IMR-90 (cell line): ENCODE measurements around the gene DOK6.

Source experiments
- BHLHE40 ChIP-seq: fragments of 150-350 bp; IDR thresholded peaks from 2 replicates; pipeline ENCODE4 v1.6.1; 2016; ENCODE audit warnings: mild to moderate bottlenecking, low read depth, low read length
- FOS ChIP-seq: fragments of 150-350 bp; IDR thresholded peaks from 2 replicates; pipeline ENCODE4 v1.6.1; 2016; ENCODE audit warnings: low read depth, low read length
- MAFK ChIP-seq: IDR thresholded peaks from 2 replicates; pipeline ENCODE4 v1.6.1; 2012; ENCODE audit warnings: low read depth, low read length, improper control_type of control experiment
- MXI1 ChIP-seq: IDR thresholded peaks from 2 replicates; pipeline ENCODE4 v1.6.1; 2012; ENCODE audit warnings: low read depth, mild to moderate bottlenecking, low read length, moderate library complexity, borderline replicate concordance
- NFE2L2 ChIP-seq: fragments of 150-350 bp; IDR thresholded peaks from 2 replicates; pipeline ENCODE4 v1.6.1; 2016; ENCODE audit warnings: low read depth, mild to moderate bottlenecking, low read length
- POLR2A ChIP-seq: IDR thresholded peaks from 2 replicates; pipeline ENCODE4 v1.6.1; 2012; ENCODE audit warnings: mild to moderate bottlenecking, low read depth, low read length
- RAD21 ChIP-seq: IDR thresholded peaks from 2 replicates; pipeline ENCODE4 v1.6.1; 2012; ENCODE audit warnings: low read length, improper control_type of control experiment
- RCOR1 ChIP-seq: IDR thresholded peaks from 2 replicates; pipeline ENCODE4 v1.6.1; 2012; ENCODE audit warnings: mild to moderate bottlenecking, low read length, improper control_type of control experiment; ENCODE audit not compliant: insufficient replicate concordance
- RFX5 ChIP-seq: IDR thresholded peaks from 2 replicates; pipeline ENCODE4 v1.8.0; 2012; ENCODE audit warnings: low read depth, mild to moderate bottlenecking, low read length, moderate library complexity
- TF ChIP-seq, protein P1 (sequence below): fragments of 150-350 bp; IDR thresholded peaks from 2 replicates; pipeline ENCODE4 v1.6.1; 2017; ENCODE audit warnings: mild to moderate bottlenecking, antibody characterized with exemption, low read length, low read depth
- TF ChIP-seq, protein P2 (sequence below): conservative IDR thresholded peaks from 2 replicates; pipeline ENCODE4 v1.5.1; 2012; ENCODE audit warnings: mild to moderate bottlenecking, low read depth, low read length, improper control_type of control experiment
- TF ChIP-seq, protein P3 (sequence below): fragments of 150-350 bp; IDR thresholded peaks from 2 replicates; pipeline ENCODE4 v1.6.1; 2016; ENCODE audit warnings: low read depth, mild to moderate bottlenecking, low read length, moderate library complexity, borderline replicate concordance

- TF ChIP-seq, protein P1, sequence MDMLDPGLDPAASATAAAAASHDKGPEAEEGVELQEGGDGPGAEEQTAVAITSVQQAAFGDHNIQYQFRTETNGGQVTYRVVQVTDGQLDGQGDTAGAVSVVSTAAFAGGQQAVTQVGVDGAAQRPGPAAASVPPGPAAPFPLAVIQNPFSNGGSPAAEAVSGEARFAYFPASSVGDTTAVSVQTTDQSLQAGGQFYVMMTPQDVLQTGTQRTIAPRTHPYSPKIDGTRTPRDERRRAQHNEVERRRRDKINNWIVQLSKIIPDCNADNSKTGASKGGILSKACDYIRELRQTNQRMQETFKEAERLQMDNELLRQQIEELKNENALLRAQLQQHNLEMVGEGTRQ = no peak
- TF ChIP-seq, protein P2, sequence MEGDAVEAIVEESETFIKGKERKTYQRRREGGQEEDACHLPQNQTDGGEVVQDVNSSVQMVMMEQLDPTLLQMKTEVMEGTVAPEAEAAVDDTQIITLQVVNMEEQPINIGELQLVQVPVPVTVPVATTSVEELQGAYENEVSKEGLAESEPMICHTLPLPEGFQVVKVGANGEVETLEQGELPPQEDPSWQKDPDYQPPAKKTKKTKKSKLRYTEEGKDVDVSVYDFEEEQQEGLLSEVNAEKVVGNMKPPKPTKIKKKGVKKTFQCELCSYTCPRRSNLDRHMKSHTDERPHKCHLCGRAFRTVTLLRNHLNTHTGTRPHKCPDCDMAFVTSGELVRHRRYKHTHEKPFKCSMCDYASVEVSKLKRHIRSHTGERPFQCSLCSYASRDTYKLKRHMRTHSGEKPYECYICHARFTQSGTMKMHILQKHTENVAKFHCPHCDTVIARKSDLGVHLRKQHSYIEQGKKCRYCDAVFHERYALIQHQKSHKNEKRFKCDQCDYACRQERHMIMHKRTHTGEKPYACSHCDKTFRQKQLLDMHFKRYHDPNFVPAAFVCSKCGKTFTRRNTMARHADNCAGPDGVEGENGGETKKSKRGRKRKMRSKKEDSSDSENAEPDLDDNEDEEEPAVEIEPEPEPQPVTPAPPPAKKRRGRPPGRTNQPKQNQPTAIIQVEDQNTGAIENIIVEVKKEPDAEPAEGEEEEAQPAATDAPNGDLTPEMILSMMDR = no peak
- TF ChIP-seq POLR2A = no peak
- no peak for TF ChIP-seq RCOR1
- no peak for TF ChIP-seq MXI1
- no peak for TF ChIP-seq FOS
- no peak for TF ChIP-seq BHLHE40
- TF ChIP-seq NFE2L2 = no peak
- TF ChIP-seq, protein P3, sequence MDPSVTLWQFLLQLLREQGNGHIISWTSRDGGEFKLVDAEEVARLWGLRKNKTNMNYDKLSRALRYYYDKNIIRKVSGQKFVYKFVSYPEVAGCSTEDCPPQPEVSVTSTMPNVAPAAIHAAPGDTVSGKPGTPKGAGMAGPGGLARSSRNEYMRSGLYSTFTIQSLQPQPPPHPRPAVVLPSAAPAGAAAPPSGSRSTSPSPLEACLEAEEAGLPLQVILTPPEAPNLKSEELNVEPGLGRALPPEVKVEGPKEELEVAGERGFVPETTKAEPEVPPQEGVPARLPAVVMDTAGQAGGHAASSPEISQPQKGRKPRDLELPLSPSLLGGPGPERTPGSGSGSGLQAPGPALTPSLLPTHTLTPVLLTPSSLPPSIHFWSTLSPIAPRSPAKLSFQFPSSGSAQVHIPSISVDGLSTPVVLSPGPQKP = no peak
- no peak for TF ChIP-seq MAFK
- TF ChIP-seq RFX5 = no peak
- no peak for TF ChIP-seq RAD21
Observed at GRCh38 chr18:69780851-69781250, 380.2 kb downstream of the DOK6 start.
